Osteocyte (in vitro differentiated cells): Measurements from ENCODE around the gene RAD51B. TPM values are rescaled to one million over a fixed set of nuclear protein-coding genes. Genes with fewer than 3 reads are reported as not detected.
"Not testable (repeated sequence)": the region's sequence is repeated elsewhere in the genome, so short reads cannot be mapped to it uniquely, and the experiment has no call there.

Experiments
- DNase-seq: peaks from one replicate; pipeline ENCODE4 v3.0.0; 2021; ENCODE audit warnings: mixed read lengths; ENCODE audit not compliant: unreplicated experiment; ENCODE audit errors: extremely low spot score
- H3K27ac Mint-ChIP-seq: one replicate; pipeline ENCODE4 v1.8.0; 2021; ENCODE audit warnings: mild to moderate bottlenecking, mixed read lengths; ENCODE audit not compliant: unreplicated experiment
- H3K27me3 Mint-ChIP-seq: one replicate; pipeline ENCODE4 v1.8.0; 2021; ENCODE audit warnings: mixed read lengths; ENCODE audit not compliant: unreplicated experiment
- H3K36me3 Mint-ChIP-seq: one replicate; pipeline ENCODE4 v1.8.0; 2021; ENCODE audit warnings: mixed read lengths; ENCODE audit not compliant: unreplicated experiment
- H3K4me1 Mint-ChIP-seq: one replicate; pipeline ENCODE4 v1.8.0; 2021; ENCODE audit warnings: mixed read lengths; ENCODE audit not compliant: unreplicated experiment
- H3K4me3 Mint-ChIP-seq: one replicate; pipeline ENCODE4 v1.8.0; 2021; ENCODE audit warnings: mild to moderate bottlenecking, moderate library complexity, mixed read lengths; ENCODE audit not compliant: unreplicated experiment
- H3K9me3 Mint-ChIP-seq: one replicate; pipeline ENCODE4 v1.8.0; 2021; ENCODE audit warnings: mixed read lengths; ENCODE audit not compliant: unreplicated experiment
- total RNA-seq: library from RNA; stranded (reverse); gene quantifications from 2 replicates; pipeline ENCODE4 v1.2.1, GENCODE V29; 2021
- TF ChIP-seq, protein P1 (sequence below): fragments of 200-600 bp; sonication (generic); IDR thresholded peaks from 2 replicates; pipeline ENCODE4 v1.5.0; 2021; ENCODE audit warnings: antibody characterized with exemption, mild to moderate bottlenecking, moderate library complexity

RAD51B gene
- total RNA-seq, 1 donor from 2014 or later = 12.7 TPM

DNA sequence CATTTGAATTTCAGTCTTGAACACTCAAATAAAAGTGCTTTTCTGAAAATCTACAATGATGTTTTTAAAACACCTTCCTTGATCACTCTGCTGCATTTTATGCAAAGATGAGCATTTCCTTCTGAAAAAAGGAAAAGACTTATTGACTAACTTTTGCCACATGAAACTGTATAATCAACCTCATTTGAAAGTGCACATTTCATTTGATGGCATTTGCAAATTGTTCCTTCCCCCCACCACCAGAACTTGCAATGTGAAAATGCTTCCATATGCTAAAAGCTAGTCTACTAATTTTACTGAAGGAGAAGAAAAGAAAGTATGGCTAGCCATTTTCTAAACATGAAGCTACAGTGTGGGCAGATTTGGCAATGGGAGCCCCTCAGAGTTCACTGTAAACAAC is 159.2 kb downstream of the RAD51B start:
- Mint-ChIP-seq H3K9me3 (no peaks in the 10 kb centered on the region), H3K27me3 (no peaks in the 10 kb centered on the region), H3K4me1 (peaks cover 1% of the 10 kb centered on the region), H3K4me3 (no peak overlapping the region), H3K36me3 (peaks cover 4% of the 10 kb centered on the region), H3K27ac (no peak overlapping the region)
- TF ChIP-seq, protein P1, sequence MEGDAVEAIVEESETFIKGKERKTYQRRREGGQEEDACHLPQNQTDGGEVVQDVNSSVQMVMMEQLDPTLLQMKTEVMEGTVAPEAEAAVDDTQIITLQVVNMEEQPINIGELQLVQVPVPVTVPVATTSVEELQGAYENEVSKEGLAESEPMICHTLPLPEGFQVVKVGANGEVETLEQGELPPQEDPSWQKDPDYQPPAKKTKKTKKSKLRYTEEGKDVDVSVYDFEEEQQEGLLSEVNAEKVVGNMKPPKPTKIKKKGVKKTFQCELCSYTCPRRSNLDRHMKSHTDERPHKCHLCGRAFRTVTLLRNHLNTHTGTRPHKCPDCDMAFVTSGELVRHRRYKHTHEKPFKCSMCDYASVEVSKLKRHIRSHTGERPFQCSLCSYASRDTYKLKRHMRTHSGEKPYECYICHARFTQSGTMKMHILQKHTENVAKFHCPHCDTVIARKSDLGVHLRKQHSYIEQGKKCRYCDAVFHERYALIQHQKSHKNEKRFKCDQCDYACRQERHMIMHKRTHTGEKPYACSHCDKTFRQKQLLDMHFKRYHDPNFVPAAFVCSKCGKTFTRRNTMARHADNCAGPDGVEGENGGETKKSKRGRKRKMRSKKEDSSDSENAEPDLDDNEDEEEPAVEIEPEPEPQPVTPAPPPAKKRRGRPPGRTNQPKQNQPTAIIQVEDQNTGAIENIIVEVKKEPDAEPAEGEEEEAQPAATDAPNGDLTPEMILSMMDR = no peak
- DNase-seq = no peak

DNA sequence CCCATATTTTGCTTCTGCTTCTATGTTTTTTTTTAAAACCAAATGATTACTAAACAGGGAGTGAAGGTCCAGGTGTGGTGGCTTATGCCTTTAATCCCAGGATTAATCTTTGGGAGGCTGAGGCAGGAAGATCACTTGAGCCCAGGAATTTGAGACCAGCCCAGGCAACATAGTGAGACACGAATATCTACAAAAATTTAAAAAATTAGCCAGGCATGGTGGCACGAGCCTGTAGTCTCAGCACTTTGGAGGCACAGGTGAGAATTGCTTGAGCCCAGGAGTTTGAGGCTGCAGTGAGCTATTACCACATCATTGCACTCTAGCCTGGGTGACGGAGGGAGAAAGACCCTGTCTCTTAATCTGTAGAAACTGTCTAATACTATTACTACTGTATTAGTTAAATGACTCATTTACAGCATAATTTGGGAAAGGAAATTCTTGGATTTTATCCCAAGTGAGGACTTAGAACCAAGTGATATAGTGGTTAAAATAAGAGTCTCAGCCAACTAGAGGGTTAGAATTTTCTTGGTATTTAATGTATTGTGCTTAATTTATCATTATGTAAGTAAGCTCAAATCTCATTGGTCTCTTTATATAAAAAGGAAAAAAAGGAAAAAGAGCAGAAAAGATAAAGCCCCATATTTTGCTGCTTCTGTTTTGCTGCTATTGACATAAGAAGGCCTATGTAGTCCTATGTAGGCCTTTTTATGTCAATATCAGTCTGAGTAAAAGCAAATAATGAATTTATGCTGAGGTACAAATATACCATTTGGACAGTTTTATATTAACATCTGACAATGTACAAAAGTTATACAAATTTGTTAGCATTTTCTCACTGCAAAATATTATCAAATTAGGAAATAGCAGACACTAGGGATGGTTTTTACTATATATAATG is 163.4 kb downstream of the RAD51B start:
- peaks cover 23% of the 10 kb centered on the region for H3K4me1 Mint-ChIP-seq
- H3K9me3 Mint-ChIP-seq = no peaks in the 10 kb centered on the region
- H3K27me3 Mint-ChIP-seq = no peaks in the 10 kb centered on the region
- no peaks in the 10 kb centered on the region for H3K36me3 Mint-ChIP-seq
- no peak overlapping the region for H3K4me3 Mint-ChIP-seq
- no peak overlapping the region for H3K27ac Mint-ChIP-seq
- no peak for DNase-seq
- TF ChIP-seq, protein P1 = no peak

DNA sequence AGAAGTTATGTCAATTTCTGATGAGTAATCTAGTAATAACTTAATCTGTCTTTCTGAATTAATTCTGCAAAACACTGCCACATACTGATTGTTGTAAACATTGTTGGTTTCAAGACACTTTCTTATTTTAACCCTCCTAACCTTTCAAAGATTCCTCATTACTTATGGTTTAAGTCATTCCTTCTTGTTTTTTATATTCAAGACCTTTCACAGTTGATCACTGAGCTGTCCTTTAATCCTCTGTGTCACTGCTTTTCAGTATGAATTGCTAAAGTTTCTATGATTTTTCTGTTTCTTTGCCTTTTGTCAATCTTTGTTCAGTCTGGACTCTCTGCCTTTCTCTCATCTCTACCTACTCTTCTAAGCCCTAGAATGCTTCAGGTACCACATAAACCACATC is 164.7 kb downstream of the RAD51B start:
- no peak overlapping the region for H3K27ac Mint-ChIP-seq

DNA sequence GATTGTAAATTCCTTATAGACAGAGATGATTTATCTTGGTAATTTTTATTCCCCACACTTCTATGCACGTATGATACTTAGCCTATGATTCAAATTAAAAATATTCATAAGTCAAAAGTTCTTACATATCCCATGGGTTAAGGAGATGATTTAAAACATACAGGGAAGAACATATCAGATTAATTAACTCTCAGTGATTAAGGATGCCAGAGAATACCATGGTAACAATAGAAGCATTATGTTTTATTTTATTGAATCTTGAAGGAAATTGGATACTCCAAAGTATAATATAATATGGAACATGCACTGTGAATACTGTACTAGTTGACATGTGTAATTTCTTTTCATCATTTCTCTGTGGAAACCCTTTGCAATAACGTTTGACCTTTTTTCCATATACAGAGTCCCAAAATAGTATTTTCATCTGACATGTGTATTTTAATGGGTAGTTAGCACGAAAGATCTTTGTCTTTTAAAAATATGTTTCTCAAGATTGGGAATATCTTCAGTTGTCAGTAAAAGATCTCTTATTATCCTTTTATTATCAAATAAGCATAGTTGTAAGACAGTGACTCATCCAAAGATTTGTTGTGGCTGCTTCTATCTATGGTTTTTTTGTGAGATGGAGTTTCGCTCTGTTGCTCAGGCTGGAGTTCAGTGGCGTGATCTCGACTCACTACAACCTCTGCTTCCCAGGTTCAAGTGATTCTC is 166.7 kb downstream of the RAD51B start:
- no peaks in the 10 kb centered on the region for H3K27me3 Mint-ChIP-seq
- TF ChIP-seq, protein P1 = no peak
- H3K4me1 Mint-ChIP-seq = peaks cover 33% of the 10 kb centered on the region
- no peak for DNase-seq
- no peaks in the 10 kb centered on the region for H3K9me3 Mint-ChIP-seq
- no peaks in the 10 kb centered on the region for H3K36me3 Mint-ChIP-seq
- H3K4me3 Mint-ChIP-seq = no peak overlapping the region
- H3K27ac Mint-ChIP-seq = peak overlapping the region; percentile 67

More for the DNA sequence above, 164.7 kb downstream of the RAD51B start:
- TF ChIP-seq, protein P1 = no peak
- Mint-ChIP-seq H3K9me3 (no peaks in the 10 kb centered on the region), H3K27me3 (no peaks in the 10 kb centered on the region), H3K4me1 (peaks cover 27% of the 10 kb centered on the region), H3K36me3 (no peaks in the 10 kb centered on the region), H3K4me3 (no peak overlapping the region)
- DNase-seq = no peak

DNA sequence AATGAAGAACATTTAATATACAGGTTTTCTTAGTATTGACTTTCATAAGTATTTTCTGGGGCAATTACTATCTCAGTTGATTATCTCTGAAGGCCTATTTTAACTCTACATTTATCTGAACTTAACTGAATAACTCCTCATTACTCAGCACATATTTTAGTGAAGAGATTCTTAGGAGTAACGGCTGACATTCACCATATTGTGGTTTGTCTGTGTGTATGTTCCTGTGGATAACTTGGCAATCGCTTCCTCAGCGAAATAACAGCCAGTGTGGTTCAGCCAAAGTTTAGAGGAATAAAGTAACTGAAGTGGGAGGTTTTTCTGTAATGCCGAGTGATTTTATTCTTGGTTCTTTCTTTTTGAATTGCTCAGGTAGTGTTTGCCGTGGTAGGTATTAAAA is 168.0 kb downstream of the RAD51B start:
- peak overlapping the region; percentile 86 for H3K27ac Mint-ChIP-seq

DNA sequence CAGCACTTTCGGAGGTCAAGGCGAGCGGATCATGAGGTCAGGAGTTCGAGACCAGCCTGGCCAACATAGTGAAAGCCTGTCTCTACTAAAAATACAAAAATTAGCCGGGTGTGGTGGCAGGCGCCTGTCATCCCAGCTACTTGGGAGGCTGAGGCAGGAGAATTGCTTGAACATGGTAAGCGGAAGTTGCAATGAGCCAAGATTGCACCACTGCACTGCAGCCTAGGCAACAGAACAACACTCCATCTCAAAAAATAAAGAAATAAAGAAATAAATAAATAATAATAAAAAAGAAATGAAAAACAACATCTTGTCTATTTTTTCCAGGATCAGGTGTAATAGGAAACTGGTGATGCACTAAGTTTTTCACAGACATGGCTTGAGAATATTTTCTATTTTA is 168.6 kb downstream of the RAD51B start:
- Mint-ChIP-seq H3K4me3 (peak overlapping the region; percentile 26), H3K4me1 (peaks cover 34% of the 10 kb centered on the region), H3K27ac (peak overlapping the region; percentile 86)
- H3K36me3 Mint-ChIP-seq, H3K9me3 Mint-ChIP-seq, DNase-seq, H3K27me3 Mint-ChIP-seq: not testable (repeated sequence)

More for the DNA sequence above, 168.0 kb downstream of the RAD51B start:
- Mint-ChIP-seq H3K36me3 (no peaks in the 10 kb centered on the region), H3K4me3 (peak overlapping the region; percentile 26), H3K4me1 (peaks cover 34% of the 10 kb centered on the region), H3K27me3 (no peaks in the 10 kb centered on the region), H3K9me3 (no peaks in the 10 kb centered on the region)
- DNase-seq = no peak
- TF ChIP-seq, protein P1 = no peak
